NCI-H446 (cell line): ENCODE measurements around the gene MAGI1.
"Not testable (repeated sequence)": the region's sequence is repeated elsewhere in the genome, so short reads cannot be mapped to it uniquely, and the experiment has no call there.

ENCODE experiments used
- DNase-seq, 2 experiments: peaks; one replicate each; lab custom pipeline; 2025; lab: John Stamatoyannopoulos, UW

Gene MAGI1

DNA sequence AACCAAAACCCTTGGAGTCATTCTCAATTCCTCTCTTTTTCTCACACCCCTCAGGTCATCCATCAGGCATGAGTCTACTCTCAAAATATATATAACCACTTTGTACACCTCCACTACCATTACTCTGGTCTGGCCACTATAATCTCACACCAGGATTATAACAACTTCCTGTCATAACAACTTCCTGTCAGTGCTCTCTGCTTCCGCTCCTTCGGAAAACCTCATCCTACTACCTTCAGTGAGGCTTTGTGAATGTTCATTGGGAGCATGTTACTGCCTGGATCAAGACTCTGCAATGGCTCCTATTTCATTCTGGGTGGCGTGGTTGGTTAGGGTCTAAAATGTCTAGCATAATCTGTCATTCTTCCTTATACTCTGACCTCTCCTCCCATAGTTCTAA lies 447.4 kb downstream of the MAGI1 start:
- no peak for DNase-seq

DNA sequence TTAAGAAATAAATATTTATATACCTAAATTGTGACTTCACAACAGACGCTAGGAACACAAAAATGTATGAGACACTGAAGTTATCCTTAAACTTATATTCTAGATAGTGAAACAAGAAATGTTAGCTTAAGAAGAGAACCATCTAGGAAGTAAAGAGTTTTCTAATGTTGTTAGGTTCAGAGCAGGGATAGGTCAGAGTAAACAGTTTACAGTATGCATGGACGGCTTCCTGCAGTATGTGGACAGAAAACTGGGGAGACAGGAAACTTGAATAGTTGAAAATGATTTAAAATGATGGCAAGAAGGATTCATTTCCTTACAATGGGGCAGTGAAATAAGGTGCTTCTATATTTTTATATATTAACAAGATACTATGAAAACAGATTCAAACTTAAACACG lies 449.8 kb downstream of the MAGI1 start:
- no peak for DNase-seq

DNA sequence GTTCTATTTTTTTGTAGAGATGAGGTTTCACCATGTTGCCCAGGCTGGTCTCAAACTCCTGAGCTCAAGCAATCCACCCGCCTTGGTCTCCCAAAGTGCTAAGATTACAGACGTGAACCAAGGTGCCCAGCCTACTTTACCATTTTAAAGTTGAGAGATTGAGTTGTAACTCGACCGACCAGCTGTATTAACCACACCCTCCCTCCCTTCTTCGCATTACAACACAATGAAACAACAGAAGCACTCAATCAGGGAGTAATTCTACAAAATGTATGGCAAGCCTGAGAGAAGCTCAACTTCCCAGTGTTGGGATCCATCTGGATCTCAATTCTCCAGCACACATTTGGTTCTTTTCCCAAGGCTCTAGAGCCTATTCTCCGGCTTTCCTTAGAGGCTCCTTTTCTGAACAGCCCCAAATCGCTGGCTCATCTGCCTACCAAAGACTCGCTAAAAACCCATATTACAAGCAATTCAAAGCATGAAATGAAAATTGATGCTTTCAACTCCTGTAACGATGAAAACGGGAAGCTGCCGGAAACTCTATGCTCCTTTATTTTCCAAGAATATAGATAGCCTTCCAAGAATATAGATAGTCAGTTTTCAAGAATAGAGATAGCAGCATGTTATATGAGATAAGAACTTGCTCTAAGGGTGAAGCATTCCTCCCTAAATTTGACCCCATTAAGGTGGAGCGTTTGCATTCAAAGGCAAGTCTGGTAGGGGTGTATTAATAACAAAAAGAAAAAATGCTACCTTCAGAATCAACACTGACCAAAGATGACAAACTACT lies 450.9 kb downstream of the MAGI1 start:
- no peak for DNase-seq

DNA sequence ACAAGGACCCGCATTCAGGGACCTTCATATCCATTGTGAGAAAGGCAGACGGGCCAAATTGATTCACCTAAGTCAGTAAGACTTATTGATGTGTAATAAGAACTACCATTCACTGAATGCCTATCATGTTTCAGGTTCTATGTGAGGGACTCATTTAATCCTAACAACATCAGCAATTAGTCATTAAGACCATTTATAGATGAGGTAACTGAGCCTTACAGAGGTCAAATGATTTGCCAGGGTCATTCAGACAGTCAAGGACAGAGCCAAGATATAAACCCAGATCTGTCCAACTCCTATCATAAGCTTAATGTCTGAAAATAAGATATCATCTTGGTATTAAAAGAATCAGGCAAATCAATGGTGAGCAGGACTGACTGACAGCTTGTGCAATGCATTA lies 453.8 kb downstream of the MAGI1 start:
- DNase-seq, result no peak

DNA sequence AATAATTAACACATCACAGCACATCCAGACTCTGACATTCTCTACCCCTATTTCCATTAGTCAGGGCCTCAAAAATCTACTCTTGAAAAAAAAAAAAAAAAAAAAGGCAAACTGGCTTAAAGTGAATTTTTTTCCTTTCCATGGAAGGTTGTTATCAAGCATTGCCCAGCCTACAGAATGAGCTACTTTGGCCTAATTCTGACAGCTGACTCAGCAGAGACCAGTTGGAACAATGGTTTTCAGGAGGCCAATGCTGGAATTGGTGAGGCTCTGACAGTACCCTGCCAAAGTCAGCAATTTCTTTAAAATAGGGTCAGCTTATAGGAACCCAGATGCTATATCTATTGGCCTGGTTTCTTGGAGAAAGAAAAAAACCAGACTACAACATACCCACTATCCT lies 454.7 kb downstream of the MAGI1 start:
- DNase-seq, result no peak

DNA sequence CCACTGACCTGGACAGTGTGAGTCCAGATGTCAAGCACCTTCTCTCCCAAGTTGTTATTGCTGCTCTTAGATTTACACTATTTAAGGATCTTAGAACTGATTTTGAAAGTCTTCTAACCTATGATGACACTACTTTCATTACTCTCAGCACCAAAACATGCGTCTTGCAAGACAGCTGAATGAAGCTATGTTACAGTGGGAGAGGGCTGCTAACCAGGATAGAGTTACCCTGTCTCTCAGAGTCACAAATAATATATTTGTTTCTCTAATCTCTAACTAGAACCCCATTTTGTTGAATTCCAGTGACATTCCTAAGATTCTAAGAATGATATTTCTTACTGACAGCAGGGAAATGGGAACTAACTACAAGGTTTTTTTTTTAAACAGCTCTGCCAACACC lies 455.5 kb downstream of the MAGI1 start:
- no peak for DNase-seq

DNA sequence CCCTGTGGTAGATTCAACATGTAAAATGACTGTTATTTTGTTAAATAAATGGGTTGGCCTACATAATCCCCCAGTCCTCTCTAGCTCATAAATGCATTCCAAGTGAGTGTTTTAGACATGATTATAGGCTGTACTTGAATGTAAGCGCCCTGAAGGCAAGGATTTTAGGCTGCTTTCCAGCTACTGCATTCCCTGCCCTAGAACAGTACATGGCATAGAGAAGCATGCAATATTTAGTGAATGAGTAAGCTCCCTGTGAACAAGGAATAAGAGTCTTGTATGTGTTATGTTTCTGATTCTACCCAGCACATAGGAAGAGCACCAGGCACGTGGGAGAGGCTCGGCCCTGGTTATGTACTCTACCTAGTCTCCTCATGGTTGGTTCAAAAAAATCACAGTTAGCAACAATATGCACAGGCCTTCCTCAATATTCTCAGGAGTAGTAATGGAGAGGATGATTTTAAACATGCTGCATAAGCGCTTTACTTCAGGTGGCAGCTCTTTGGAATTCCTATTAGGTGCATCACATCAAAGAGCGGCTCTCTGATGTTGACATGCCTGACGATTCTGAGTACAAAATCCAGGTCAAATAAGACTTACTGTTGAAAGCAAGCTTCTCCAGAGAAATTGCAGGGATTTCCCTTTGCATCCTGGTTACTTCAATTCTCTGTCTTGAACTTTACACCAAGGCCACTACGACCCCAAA lies 456.6 kb downstream of the MAGI1 start:
- DNase-seq, result no peak

DNA sequence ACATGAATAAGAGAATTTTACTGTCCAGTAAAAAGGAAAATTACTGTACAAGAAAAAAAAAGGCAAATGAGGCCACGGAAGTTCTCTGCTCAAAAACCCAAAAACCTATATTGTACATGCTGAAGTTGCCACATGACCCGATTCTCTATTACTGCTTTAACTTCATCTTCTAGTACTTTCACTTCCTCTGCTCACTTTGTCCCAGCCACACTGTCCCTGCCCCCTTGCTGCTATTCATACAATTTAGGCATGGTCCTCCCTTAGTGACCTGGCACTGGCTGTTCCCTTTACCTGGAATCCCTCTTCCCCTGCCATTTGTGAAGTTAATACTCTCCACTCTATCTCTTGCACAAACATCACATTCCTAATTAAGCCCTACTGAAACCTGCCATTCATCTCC lies 457.4 kb downstream of the MAGI1 start:
- DNase-seq, result no peak

DNA sequence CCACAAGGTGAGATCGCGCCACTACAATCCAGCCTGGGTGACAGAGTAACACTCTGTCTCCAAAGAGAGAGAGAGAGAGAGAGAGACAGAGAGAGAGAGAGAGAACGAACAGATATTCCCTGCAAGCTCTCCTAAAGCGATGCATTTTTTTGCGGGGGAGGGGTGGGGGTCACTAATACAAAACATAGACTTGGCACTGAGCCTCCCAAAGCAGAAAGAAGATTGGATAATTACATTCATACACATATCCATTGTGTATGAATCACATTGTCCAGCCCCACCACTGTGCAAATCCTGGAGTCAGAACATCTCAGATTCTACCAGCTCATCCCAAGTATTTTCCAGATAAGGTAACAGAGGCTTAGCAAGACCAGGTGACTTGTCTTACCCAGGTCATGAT lies 459.9 kb downstream of the MAGI1 start:
- no peak for DNase-seq

DNA sequence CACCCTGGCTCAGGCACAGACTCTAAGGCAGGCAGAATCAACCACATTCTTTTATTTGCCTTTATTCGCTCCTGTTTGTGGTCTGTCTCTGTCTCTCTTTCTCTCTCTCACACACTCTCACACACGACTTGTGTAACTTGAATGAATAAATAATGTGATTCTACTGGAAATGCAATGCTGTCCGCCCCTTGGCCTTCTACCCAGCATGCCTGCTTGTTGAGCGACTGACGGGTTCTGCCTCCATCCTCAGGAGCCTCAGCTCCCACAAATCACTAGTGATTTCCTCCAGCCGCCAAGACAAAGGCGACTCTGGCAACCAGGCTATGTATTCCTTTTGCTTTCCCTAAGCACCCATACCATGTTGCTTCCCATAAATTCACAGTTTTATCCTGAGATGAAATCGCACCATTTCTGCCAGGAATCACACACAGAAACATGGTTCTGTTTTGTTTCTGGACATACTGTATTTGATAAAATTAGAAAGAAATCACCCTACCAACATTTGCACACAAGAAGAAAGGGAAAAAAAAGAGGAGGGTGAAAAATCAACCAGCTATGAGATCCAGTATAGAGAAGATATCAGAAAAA lies 460.8 kb downstream of the MAGI1 start:
- DNase-seq, result no peak

DNA sequence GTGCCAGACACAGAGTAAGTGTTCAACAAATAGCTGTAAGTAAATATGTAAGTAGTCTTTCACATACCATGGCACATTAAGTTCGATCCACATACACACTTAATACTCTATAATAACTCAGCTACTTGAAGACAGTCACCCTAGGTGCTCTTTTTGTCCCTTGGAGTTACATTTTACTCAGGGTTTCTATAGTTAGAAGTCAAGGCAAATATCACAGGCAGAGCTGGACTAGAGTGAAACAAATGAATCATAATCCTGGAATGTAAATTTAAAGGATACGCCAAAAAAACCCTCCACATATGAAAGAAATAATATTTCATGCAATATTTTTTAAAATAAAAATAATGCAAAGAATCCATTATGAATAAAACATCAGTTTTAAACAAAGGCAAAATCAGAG lies 461.8 kb downstream of the MAGI1 start:
- DNase-seq, result no peak

DNA sequence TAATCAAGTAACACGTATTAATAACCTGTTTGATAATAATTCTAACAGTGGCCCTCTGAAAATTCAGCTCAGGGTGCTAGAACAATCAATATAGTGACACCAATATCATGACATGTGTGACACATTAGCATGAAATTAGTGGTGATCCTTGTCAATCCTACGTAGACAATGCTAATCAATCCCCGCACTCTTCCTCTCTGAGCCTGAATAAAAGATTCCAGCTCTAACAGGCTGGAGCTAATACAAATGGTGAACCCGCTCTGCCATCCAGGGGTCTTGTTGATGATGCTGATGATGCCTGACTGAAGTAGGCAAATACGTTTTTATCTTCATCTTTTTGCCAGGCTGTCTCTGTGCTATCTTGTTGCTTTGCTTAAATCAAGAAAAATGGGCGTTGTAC lies 462.5 kb downstream of the MAGI1 start:
- no peak for DNase-seq

DNA sequence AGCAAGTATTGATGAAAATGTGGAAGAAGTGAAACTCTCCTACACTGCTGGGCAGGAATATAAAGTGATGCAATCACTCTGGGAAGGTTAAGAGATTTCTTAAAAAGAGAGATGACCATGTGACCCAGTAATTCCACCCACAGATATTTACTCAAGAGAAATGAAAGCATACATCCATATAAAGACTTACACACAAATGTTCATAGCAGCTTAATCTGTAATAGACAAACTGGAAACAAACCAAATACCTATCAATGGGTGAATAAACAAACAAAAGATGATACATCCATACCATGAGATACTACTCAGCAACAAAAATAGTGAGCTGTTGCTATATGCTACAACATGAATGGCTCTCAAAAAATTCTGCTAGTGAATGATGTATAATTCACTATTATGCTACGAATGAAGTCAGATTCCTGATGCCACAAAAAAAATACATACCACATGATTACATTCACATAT lies 463.3 kb downstream of the MAGI1 start:
- no peak for DNase-seq

DNA sequence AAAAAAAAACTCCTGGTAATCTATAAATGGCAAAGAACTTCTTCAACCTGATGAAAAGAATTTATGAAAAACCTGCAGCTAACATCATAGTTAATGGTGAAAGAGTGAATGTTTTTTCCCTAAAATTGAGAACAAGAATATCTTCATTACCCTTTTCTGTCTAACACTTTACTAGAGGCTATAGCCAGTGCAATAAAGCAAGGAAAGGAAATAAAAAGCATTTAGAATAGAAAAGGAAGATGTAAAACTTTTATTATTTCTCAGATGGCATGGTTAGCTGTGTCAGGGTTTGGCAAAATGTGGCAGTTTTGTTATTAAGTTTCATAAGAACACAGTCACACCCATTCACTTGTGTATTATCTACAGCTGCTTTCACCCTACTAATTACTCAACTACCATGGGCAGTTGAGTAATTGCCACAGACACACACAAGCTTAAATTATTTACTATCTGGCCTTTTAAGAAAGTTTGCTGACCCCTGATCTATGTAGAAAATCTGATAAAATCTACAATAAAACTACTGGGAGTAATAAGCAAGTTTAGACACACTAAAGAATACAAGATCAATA lies 465.1 kb downstream of the MAGI1 start:
- DNase-seq, result no peak

DNA sequence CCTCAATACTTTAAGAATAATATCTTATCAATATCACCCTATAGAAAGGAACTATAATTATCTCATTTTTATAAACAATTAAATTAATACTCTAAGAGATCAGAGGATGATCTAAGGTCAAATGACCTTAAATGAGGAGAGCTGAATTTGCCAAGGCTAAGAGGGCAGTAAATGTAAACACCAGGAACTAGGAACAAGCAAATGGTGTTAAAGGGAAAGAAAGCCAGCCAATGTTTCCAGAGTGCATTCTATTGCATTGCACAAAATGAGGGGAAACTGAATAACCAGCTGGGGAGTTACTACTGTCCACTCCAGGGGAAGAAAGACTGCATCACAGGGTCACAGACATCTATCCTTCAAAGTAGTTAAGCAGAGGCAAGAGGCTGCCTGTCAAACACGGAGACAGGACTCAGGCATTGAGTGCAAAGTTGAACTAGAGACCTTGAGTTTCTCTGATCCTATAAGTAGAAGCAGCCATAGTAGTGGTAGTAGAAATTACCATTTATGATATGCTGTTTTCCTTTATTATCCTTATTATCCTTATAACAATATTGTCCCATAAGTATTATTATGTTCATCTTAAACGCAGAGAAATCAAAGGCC lies 466.4 kb downstream of the MAGI1 start:
- DNase-seq, result no peak

DNA sequence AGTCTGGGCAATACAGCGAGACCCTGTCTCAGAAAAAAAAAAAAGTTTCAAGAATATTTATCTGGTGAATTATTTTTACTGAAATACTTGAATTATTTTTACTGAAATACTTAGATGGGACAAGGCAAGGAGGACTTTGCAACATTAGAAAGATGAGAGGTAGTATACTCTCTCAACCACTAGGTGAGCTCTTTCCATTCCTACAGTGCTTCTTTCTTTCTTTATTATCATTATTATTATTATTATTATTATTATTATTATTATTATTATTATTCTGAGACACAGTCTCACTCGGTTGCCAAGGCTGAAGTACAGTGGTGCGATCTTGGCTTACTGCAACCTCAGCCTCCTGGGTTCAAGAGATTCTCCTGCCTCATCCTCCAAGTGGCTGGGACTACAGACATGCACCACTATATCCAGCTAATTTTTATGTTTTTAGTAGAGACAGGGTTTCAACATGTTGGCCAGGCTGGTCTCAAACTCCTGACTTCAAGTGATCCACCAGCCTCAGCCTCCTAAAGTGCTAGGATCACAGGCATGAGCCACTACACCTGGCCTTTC lies 468.8 kb downstream of the MAGI1 start:
- no peak for DNase-seq

DNA sequence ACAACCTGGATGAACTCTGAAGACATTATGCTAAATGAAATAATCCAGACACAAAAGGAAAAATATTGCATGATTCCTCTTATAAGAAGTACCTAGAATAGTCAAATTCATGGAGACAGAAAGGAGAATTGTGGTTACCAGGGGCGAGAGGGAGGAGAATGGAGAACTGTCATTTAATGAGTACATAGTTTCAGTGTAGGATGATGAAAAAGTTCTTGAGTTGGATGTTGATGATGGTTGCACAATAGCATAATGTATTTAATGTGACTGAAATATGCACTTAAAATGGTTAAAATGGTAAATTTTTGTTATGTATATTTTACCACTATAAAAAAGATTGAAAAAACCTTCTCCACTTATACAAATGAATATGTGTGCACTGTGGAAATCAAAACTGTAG lies 469.6 kb downstream of the MAGI1 start:
- no peak for DNase-seq

DNA sequence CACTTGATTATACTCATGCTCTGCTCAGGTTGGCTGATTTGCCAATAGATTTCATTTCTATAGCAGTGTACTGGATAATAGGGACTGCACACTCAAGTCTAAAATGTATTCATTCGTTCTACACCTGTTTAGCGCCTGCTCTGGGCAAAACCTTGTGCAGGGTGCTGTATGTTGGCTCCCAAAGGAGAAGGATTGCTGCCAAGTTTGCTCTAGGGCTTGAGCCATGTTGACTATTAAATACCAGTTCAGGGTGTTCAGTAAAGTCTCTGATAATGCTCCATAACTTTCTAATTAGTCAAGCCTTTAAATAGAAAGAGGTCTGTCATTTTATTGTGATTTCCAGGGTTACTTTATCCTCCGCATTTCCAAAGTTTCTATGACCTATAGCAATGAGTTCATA lies 470.2 kb downstream of the MAGI1 start:
- no peak for DNase-seq

DNA sequence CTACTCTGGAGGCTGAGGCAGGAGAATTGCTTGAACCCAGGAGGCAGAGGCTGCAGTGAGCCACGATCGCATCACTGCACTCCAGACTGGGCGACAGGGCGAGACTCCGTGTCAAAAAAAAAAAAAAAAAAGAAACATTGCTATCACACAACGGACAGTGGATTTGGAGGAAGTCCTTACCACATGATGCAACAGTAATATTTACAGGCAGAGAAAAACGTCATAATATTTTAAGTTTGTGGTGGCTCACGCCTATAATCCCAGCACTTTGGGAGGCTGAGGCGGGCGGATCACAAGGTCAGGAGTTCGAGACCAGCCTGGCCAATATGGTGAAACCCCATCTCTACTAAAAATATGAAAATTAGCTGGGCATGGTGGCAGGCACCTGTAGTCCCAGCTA lies 473.0 kb downstream of the MAGI1 start:
- DNase-seq, result not testable (repeated sequence)

DNA sequence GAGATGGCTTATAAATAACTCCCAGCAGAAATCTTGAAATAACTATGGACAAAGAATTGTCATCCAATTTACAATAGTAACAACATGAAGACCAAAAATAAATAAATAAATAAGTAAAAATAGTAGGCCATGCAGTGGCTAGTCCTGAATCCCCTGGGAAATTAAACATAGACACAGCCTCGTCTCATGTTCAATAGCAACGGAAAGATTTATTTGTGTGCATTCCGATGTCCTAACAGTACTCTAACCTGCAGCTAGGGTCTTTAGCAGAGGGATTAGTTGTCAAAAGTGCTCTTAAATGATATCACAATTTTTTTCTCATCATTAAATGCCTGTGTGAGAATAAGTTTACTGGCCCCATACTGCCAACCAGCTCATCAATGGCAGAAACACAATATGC lies 474.2 kb downstream of the MAGI1 start:
- DNase-seq, result no peak

DNA sequence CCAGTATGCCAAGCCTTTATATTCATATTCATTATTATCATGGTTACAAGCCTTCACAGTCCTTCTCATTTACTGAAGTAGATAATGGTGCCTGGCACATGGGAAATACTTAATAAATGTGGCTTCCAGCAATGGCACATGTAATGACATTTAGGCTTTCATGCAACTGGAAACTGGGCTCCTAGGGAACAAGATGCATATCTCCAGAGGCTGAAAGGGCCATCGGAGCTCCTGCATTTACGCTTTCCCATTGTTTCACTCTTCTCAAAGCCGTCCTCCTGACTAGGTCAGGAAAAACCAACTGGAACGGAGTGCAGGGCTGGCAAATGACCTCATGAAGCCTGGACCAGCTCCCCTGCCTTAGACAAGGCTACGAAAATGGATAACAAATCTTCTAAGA lies 474.9 kb downstream of the MAGI1 start:
- DNase-seq, result no peak

DNA sequence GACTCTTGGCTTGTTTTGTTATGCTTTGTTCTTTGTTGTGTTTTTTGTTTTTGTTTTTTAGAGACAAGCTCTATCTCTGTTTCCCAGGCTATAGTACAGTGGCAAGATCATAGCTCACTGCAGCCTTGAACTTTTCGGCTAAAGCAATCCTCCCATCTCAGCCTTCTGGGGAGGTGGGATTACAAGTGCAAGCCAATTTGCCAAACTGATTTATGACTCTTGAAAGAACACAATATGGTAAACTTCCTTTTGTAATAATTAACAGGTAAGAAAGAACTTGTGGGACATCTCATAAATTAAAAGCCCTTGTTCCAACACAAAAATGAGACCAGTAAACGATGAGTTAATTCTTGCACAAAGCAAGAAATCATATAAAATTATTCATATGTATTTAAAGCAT lies 476.3 kb downstream of the MAGI1 start:
- no peak for DNase-seq
